Smooth muscle cell (in vitro differentiated cells): ENCODE data around the gene TAP1. TPM values are rescaled to one million over a fixed set of nuclear protein-coding genes. Genes with fewer than 3 reads are reported as not detected.

Source experiments
- DNase-seq: peaks from one replicate; lab custom pipeline; 2025; ENCODE audit not compliant: unreplicated experiment; lab: John Stamatoyannopoulos, UW
- H2AFZ ChIP-seq: fragments of 200-600 bp; sonication (generic); 2 replicates; pipeline ENCODE4 v1.6.0; 2016; ENCODE audit warnings: antibody characterized with exemption, low read depth, mild to moderate bottlenecking
- H3F3A ChIP-seq: fragments of 200-600 bp; sonication (generic); 2 replicates; pipeline ENCODE4 v1.6.0; 2017; ENCODE audit warnings: antibody characterized with exemption, low read depth
- H3K27ac ChIP-seq: fragments of 200-600 bp; sonication (generic); 2 replicates; pipeline ENCODE4 v1.5.1; 2016; ENCODE audit warnings: low read depth, mild to moderate bottlenecking
- H3K27me3 ChIP-seq: fragments of 200-600 bp; sonication (generic); 2 replicates; pipeline ENCODE4 v1.6.1; 2016; ENCODE audit warnings: low read depth, mild to moderate bottlenecking
- H3K36me3 ChIP-seq: fragments of 200-600 bp; sonication (generic); 2 replicates; pipeline ENCODE4 v1.5.1; 2016; ENCODE audit warnings: low read depth
- H3K4me1 ChIP-seq: fragments of 200-600 bp; sonication (generic); 2 replicates; pipeline ENCODE4 v1.5.1; 2016; ENCODE audit warnings: low read depth
- H3K4me2 ChIP-seq: fragments of 200-600 bp; sonication (generic); 2 replicates; pipeline ENCODE4 v1.6.0; 2016; ENCODE audit warnings: mild to moderate bottlenecking
- H3K4me3 ChIP-seq: fragments of 200-600 bp; sonication (generic); 2 replicates; pipeline ENCODE4 v1.5.1; 2016; ENCODE audit warnings: mild to moderate bottlenecking
- H3K79me2 ChIP-seq: fragments of 200-600 bp; sonication (generic); 2 replicates; pipeline ENCODE4 v1.6.0; 2016; ENCODE audit warnings: low read depth, mild to moderate bottlenecking
- H3K9ac ChIP-seq: fragments of 200-600 bp; sonication (generic); 2 replicates; pipeline ENCODE4 v1.6.0; 2016; ENCODE audit warnings: low read depth
- H3K9me3 ChIP-seq: fragments of 200-600 bp; sonication (generic); replicated peaks from 2 replicates; pipeline ENCODE4 v1.5.1; 2016; ENCODE audit warnings: low read depth
- H4K20me1 ChIP-seq: fragments of 200-600 bp; sonication (generic); 2 replicates; pipeline ENCODE4 v1.6.0; 2016; ENCODE audit warnings: low read depth
- CTCF ChIP-seq: fragments of 200-600 bp; sonication (generic); IDR thresholded peaks from 2 replicates; pipeline ENCODE4 v1.5.1; 2017; ENCODE audit warnings: borderline replicate concordance, mild to moderate bottlenecking, antibody characterized with exemption; ENCODE audit not compliant: insufficient read depth, poor library complexity, severe bottlenecking
- WGBS: methylation state at CpG from one replicate; pipeline ENCODE4 v1.1.7; 2016; ENCODE audit warnings: low lambda C conversion rate; 5-methylcytosine and 5-hydroxymethylcytosine counted together
- polyA plus RNA-seq: library from polyadenylated mRNA; unstranded; fragments of >200 nt; fragmentation: Nextera tagmentation; extraction: Ambion mirVana; gene quantifications from 2 replicates; pipeline ENCODE4 v1.2.1, GENCODE V29; 2016
- total RNA-seq: library from RNA; depleted of rRNA; stranded (reverse); fragments of >200 nt; gene quantifications from 2 replicates; pipeline ENCODE4 v1.2.3, GENCODE V29; 2014

TAP1 gene
- total and polyA plus RNA-seq, 2 experiments from 2014 or later, result 11.2 to 18.4 TPM

- H3F3A ChIP-seq, result no peaks in the 10 kb centered on the region
- no peak overlapping the region for H3K4me2 ChIP-seq
- H3K36me3 ChIP-seq, result no peaks in the 10 kb centered on the region
- no peak overlapping the region for H3K9ac ChIP-seq
- no peaks in the 10 kb centered on the region for H3K9me3 ChIP-seq
- TF ChIP-seq CTCF, result no peak
- peaks cover 9% of the 10 kb centered on the region for H3K27me3 ChIP-seq
- 55% methylated on average over 1 of the region's 1 CpG for WGBS
- H3K27ac ChIP-seq, result no peak overlapping the region
- H4K20me1 ChIP-seq, result no peaks in the 10 kb centered on the region
- DNase-seq, result no peak
- H3K4me3 ChIP-seq, result no peak overlapping the region
- H3K79me2 ChIP-seq, result peaks cover 6% of the 10 kb centered on the region
- no peak overlapping the region for H2AFZ ChIP-seq
- peaks cover 5% of the 10 kb centered on the region for H3K4me1 ChIP-seq
Measured at GRCh38 chr6:32890831-32891230, 37.3 kb upstream of the TAP1 start.

- H3K27ac ChIP-seq, result no peak overlapping the region
- H3K27me3 ChIP-seq, result peaks cover 9% of the 10 kb centered on the region
- H3K9ac ChIP-seq, result no peak overlapping the region
- H4K20me1 ChIP-seq, result no peaks in the 10 kb centered on the region
- H3F3A ChIP-seq, result no peaks in the 10 kb centered on the region
- whole genome bisulfite sequencing, result 72% methylated on average over 1 of the region's 1 CpG
- no peak for TF ChIP-seq CTCF
- H3K4me3 ChIP-seq, result no peak overlapping the region
- no peaks in the 10 kb centered on the region for H3K36me3 ChIP-seq
- H3K79me2 ChIP-seq, result no peaks in the 10 kb centered on the region
- no peaks in the 10 kb centered on the region for H3K9me3 ChIP-seq
- H3K4me2 ChIP-seq, result no peak overlapping the region
- H3K4me1 ChIP-seq, result peaks cover 5% of the 10 kb centered on the region
- no peak for DNase-seq
- H2AFZ ChIP-seq, result no peak overlapping the region
Measured at GRCh38 chr6:32889533-32889932, 36.0 kb upstream of the TAP1 start.

- H3K27ac ChIP-seq, result no peak overlapping the region
- TF ChIP-seq CTCF, result no peak
- no peak for DNase-seq
- WGBS, result 94% methylated on average over 2 of the region's 2 CpGs
- no peak overlapping the region for H3K4me3 ChIP-seq
- H3K4me2 ChIP-seq, result no peak overlapping the region
- no peaks in the 10 kb centered on the region for H3K9me3 ChIP-seq
- no peak overlapping the region for H3K9ac ChIP-seq
- no peaks in the 10 kb centered on the region for H3K79me2 ChIP-seq
- H3K4me1 ChIP-seq, result peaks cover 2% of the 10 kb centered on the region
- H4K20me1 ChIP-seq, result no peaks in the 10 kb centered on the region
- no peaks in the 10 kb centered on the region for H3K36me3 ChIP-seq
- H3F3A ChIP-seq, result no peaks in the 10 kb centered on the region
- no peak overlapping the region for H2AFZ ChIP-seq
- H3K27me3 ChIP-seq, result peaks cover 9% of the 10 kb centered on the region
Measured at GRCh38 chr6:32888576-32888975, 35.1 kb upstream of the TAP1 start.

- no peaks in the 10 kb centered on the region for H3K4me1 ChIP-seq
- no peak overlapping the region for H3K4me3 ChIP-seq
- H4K20me1 ChIP-seq, result no peaks in the 10 kb centered on the region
- peaks cover 9% of the 10 kb centered on the region for H3K27me3 ChIP-seq
- H3K79me2 ChIP-seq, result no peaks in the 10 kb centered on the region
- H3K27ac ChIP-seq, result no peak overlapping the region
- no peaks in the 10 kb centered on the region for H3F3A ChIP-seq
- no peaks in the 10 kb centered on the region for H3K36me3 ChIP-seq
- H2AFZ ChIP-seq, result no peak overlapping the region
- H3K9me3 ChIP-seq, result no peaks in the 10 kb centered on the region
- 85% methylated on average over 5 of the region's 5 CpGs for WGBS
- no peak overlapping the region for H3K4me2 ChIP-seq
- H3K9ac ChIP-seq, result no peak overlapping the region
- TF ChIP-seq CTCF, result no peak
- no peak for DNase-seq
Measured at GRCh38 chr6:32887616-32888015, 34.1 kb upstream of the TAP1 start.
